ENCODE results near the gene CELF3. TPM values are rescaled to one million over a fixed set of nuclear protein-coding genes. Genes with fewer than 3 reads are reported as not detected.

CELF3 gene
- total RNA-seq, 1 donor = not detected

GRCh38 chr1:151705753-151706463 is 10.7 kb downstream of the CELF3 start:
- Histone ChIP-seq H3K36me3 (ENCODE audit: insufficient read depth, low read length) (peaks cover 3% of the 10 kb centered on the region), H3K9me3 (ENCODE audit: low read depth, low read length) (no peaks in the 10 kb centered on the region), H3K27ac (ENCODE audit: low read depth, low read length) (no peak overlapping the region), H3K4me3 (ENCODE audit: insufficient read depth, low read length) (no peak overlapping the region), H3K79me2 (ENCODE audit: insufficient read depth, low read length) (no peaks in the 10 kb centered on the region), H4K20me1 (ENCODE audit: insufficient read depth, low read length) (no peaks in the 10 kb centered on the region), H3K4me2 (ENCODE audit: insufficient read depth, low read length) (no peak overlapping the region), H2AFZ (ENCODE audit: low read length) (no peak overlapping the region), H3K27me3 (ENCODE audit: insufficient read depth, low read length) (peaks cover 4% of the 10 kb centered on the region), H3K4me1 (ENCODE audit: insufficient read depth, low read length) (no peaks in the 10 kb centered on the region)
- TF ChIP-seq CTCF (IDR thresholded peaks at IDR 0.05; ENCODE audit: extremely low read depth, low read depth, low read length) = no peak
- DNase-seq (ENCODE audit: insufficient read length, low spot score, missing footprints) = peak; percentile 76

- peak; percentile 35 for DNase-seq (ENCODE audit: insufficient read length, low spot score, missing footprints)
- Histone ChIP-seq H3K4me2 (ENCODE audit: insufficient read depth, low read length) (no peak overlapping the region), H4K20me1 (ENCODE audit: insufficient read depth, low read length) (no peaks in the 10 kb centered on the region), H3K4me1 (ENCODE audit: insufficient read depth, low read length) (no peaks in the 10 kb centered on the region), H3K27ac (ENCODE audit: low read depth, low read length) (no peak overlapping the region), H3K79me2 (ENCODE audit: insufficient read depth, low read length) (no peaks in the 10 kb centered on the region), H3K9me3 (ENCODE audit: low read depth, low read length) (no peaks in the 10 kb centered on the region), H3K4me3 (ENCODE audit: insufficient read depth, low read length) (no peak overlapping the region), H3K27me3 (ENCODE audit: insufficient read depth, low read length) (no peaks in the 10 kb centered on the region), H3K36me3 (ENCODE audit: insufficient read depth, low read length) (peaks cover 3% of the 10 kb centered on the region), H2AFZ (ENCODE audit: low read length) (no peak overlapping the region)
- no peak for TF ChIP-seq CTCF (IDR thresholded peaks at IDR 0.05; ENCODE audit: extremely low read depth, low read depth, low read length)
These were observed 11.5 kb downstream of the CELF3 start for GRCh38 chr1:151705146-151705545.

- no peaks in the 10 kb centered on the region for H4K20me1 ChIP-seq (ENCODE audit: insufficient read depth, low read length)
- peak; percentile 51 for DNase-seq (ENCODE audit: insufficient read length, low spot score, missing footprints)
- no peak overlapping the region for H3K4me2 ChIP-seq (ENCODE audit: insufficient read depth, low read length)
- peaks cover 6% of the 10 kb centered on the region for H3K36me3 ChIP-seq (ENCODE audit: insufficient read depth, low read length)
- H3K4me1 ChIP-seq (ENCODE audit: insufficient read depth, low read length) = no peaks in the 10 kb centered on the region
- no peak overlapping the region for H3K4me3 ChIP-seq (ENCODE audit: insufficient read depth, low read length)
- no peaks in the 10 kb centered on the region for H3K79me2 ChIP-seq (ENCODE audit: insufficient read depth, low read length)
- H2AFZ ChIP-seq (ENCODE audit: low read length) = no peak overlapping the region
- H3K9me3 ChIP-seq (ENCODE audit: low read depth, low read length) = no peaks in the 10 kb centered on the region
- TF ChIP-seq CTCF (IDR thresholded peaks at IDR 0.05; ENCODE audit: extremely low read depth, low read depth, low read length) = no peak
- H3K27ac ChIP-seq (ENCODE audit: low read depth, low read length) = no peak overlapping the region
- H3K27me3 ChIP-seq (ENCODE audit: insufficient read depth, low read length) = no peaks in the 10 kb centered on the region
These were observed 12.4 kb downstream of the CELF3 start for GRCh38 chr1:151704246-151704645.

- Histone ChIP-seq H3K27me3 (ENCODE audit: insufficient read depth, low read length) (no peaks in the 10 kb centered on the region), H3K36me3 (ENCODE audit: insufficient read depth, low read length) (peaks cover 6% of the 10 kb centered on the region), H2AFZ (ENCODE audit: low read length) (no peak overlapping the region), H3K4me1 (ENCODE audit: insufficient read depth, low read length) (no peaks in the 10 kb centered on the region), H3K79me2 (ENCODE audit: insufficient read depth, low read length) (no peaks in the 10 kb centered on the region), H4K20me1 (ENCODE audit: insufficient read depth, low read length) (no peaks in the 10 kb centered on the region), H3K4me3 (ENCODE audit: insufficient read depth, low read length) (no peak overlapping the region), H3K9me3 (ENCODE audit: low read depth, low read length) (no peaks in the 10 kb centered on the region), H3K4me2 (ENCODE audit: insufficient read depth, low read length) (no peak overlapping the region), H3K27ac (ENCODE audit: low read depth, low read length) (no peak overlapping the region)
- DNase-seq (ENCODE audit: insufficient read length, low spot score, missing footprints) = no peak
- no peak for TF ChIP-seq CTCF (IDR thresholded peaks at IDR 0.05; ENCODE audit: extremely low read depth, low read depth, low read length)
These were observed 12.8 kb downstream of the CELF3 start for GRCh38 chr1:151703813-151704212.
